Gastrocnemius medialis (tissue), 4 donors: ENCODE results near the gene TBL1XR1.

Source experiments
- CTCF ChIP-seq, 5 experiments: fragments of 450-650 bp in 3 of 5; fragments of 200-600 bp in 2 of 5; sonication (generic) in 2 of 5; IDR thresholded peaks in 4 of 5; conservative IDR thresholded peaks in 1 of 5; 1 replicate in 4 of 5; 2 replicates in 1 of 5; pipeline ENCODE4 v1.5.1; 2016 to 2019; ENCODE audit warnings: antibody characterized with exemption in 5 of 5, mild to moderate bottlenecking in 3 of 5, moderate library complexity in 3 of 5
- POLR2A ChIP-seq, 2 donors: fragments of 450-650 bp; IDR thresholded peaks; one replicate each; pipeline ENCODE4 v1.6.1; 2017; ENCODE audit warnings: antibody characterized with exemption in 2 of 2, mild to moderate bottlenecking in 2 of 2, moderate library complexity in 2 of 2

- TF ChIP-seq POLR2A (IDR thresholded peaks at IDR 0.05): no peak
- TF ChIP-seq CTCF (IDR thresholded peaks at IDR 0.05 in 4 of 5, conservative IDR thresholded peaks at IDR 0.05 in 1 of 5): no peak
These were observed 227.8 kb downstream of the TBL1XR1 start for GRCh38 chr3:176969506-176969905.
